T-helper 1 cell (primary cell): Measurements from ENCODE around the gene PHOSPHO1.

Experiments used
- DNase-seq, 5 donors: peaks; one replicate each; pipeline ENCODE4 v3.0.0-alpha.2; 2012 to 2020

The PHOSPHO1 gene

GRCh38 chr17:49242813-49243212 is 12.2 kb upstream of the PHOSPHO1 start:
- no peak for DNase-seq

GRCh38 chr17:49241692-49242397 is 11.3 kb upstream of the PHOSPHO1 start:
- DNase-seq: no peak

GRCh38 chr17:49241040-49241439 is 10.5 kb upstream of the PHOSPHO1 start:
- no peak for DNase-seq

DNA sequence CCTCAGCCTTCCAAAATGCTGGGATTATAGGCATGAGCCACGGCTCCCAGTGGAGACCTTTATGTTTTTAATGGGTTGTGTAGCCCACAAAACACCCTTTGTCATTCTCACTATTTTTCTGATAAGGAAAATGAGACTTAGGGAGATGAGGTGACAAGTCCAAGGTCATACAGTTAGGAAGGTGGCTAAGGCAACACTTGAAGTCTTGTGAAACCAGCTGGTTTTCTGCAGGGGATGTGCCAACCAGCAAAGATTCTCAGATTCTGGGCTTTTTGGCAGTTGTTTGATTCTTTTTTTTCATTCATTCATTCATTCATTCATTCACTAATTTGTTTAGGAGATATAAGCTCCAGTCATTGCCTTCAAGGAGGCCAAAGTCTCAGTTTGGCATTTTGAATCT is 10.0 kb upstream of the PHOSPHO1 start:
- no peak for DNase-seq

- no peak for DNase-seq
Measured at GRCh38 chr17:49239963-49240362, 9.4 kb upstream of the PHOSPHO1 start.

GRCh38 chr17:49235896-49236295 is 5.3 kb upstream of the PHOSPHO1 start:
- no peak for DNase-seq

GRCh38 chr17:49234509-49235080 is 4.0 kb upstream of the PHOSPHO1 start:
- DNase-seq: no peak

DNA sequence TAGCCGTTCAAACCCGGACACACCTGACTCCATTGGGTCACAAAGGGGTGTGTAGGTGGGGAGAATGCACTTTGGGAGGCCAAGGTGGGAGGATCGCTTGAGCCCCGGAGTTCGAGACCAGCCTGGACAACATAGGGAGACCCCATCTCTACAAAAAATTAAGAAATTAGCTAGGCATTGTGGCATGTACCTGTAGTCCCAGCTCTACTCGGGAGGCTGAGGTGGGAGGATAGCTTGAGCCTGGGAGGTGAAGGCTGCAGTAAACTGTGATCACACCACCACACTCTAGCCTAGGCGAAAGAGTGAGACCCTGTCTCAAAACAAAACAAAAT is 942 bp upstream of the PHOSPHO1 start:
- no peak for DNase-seq

- peak in 1 of 5 donors; percentile 12 for DNase-seq
Measured at GRCh38 chr17:49229805-49230600, 584 bp downstream of the PHOSPHO1 start.

GRCh38 chr17:49229076-49229804 is 1.3 kb downstream of the PHOSPHO1 start:
- no peak for DNase-seq

DNA sequence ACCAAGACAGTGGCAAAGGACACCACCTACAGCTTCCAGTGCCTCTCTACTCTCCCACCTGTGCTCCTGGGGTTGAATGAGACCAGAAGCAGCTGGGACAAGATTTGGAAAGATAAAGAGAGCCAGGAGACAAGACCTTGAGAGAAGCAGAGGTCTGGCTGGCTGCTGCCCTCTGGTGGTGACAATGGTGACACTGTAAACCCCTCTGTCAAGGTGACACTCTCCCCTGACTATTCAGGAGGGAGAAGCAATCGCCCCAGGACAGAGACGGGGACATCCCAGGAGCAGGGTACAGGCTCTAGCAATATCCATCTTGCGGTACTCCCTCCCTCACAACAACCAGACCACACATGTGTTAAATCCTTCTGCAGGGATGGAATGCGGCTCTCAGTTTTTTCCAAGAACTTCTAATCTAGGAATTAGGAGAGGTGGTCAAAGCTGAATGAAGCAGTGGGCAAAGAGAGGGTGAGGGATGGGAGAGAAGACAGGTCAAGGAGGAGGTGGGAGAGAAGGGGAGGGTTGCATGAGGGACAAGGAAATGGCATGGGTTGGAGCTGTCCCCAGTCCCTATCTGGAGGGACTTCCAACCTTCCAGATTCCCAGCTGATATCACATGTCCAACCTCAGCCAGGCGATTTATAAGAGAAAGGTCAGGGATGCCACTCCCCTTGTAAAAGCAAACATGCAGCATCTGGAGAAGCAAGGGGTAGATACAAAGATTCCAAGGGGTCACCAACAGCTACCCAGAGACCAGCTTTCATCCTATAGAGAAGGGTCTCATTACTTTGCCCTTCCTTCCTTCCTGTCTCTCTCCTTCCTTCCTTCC is 2.9 kb downstream of the PHOSPHO1 start:
- peak; percentile 46 to 74 (median 60) for DNase-seq

- DNase-seq: no peak
Measured at GRCh38 chr17:49226771-49227435, 3.7 kb downstream of the PHOSPHO1 start.

- no peak for DNase-seq
Measured at GRCh38 chr17:49225554-49226236, 4.9 kb downstream of the PHOSPHO1 start.

GRCh38 chr17:49224997-49225337 is 5.6 kb downstream of the PHOSPHO1 start:
- no peak for DNase-seq

- DNase-seq: peak in 4 of 5 donors; percentile 30 to 68 (median 41)
Measured at GRCh38 chr17:49224198-49224996, 6.2 kb downstream of the PHOSPHO1 start.

GRCh38 chr17:49223517-49224197 is 6.9 kb downstream of the PHOSPHO1 start:
- peak in 4 of 5 donors; percentile 25 to 57 (median 46) for DNase-seq

GRCh38 chr17:49223168-49223516 is 7.4 kb downstream of the PHOSPHO1 start:
- no peak for DNase-seq

DNA sequence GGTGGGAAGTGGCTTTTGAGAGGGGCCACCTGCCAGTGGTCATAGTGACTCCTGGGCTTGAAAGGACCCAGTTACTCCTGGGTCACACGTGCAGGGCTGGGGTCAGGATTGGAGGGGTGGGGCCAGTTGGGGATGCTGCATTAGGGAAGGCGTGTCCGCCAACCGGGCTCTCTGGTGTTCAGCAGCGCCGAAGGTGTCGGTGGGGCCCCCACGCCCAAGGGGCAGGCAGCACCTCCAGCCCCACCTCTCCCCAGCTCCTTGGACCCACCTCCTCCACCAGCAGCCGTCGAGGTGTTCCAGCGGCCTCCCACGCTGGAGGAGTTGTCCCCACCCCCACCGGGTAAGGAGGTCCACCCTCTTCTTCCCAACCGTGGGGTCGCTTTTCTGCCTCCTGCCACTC is 10.6 kb downstream of the PHOSPHO1 start:
- no peak for DNase-seq
